NCI-H1048 (cell line): ENCODE results near the gene DALRD3.
"Not testable (repeated sequence)": the region's sequence is repeated elsewhere in the genome, so short reads cannot be mapped to it uniquely, and the experiment has no call there.

Source experiments
- DNase-seq: peaks from one replicate; lab custom pipeline; 2025; lab: John Stamatoyannopoulos, UW

The DALRD3 gene

GRCh38 chr3:49021813-49022687, 3.7 kb upstream of the DALRD3 start, which contains the start of gene NDUFAF3:
TSS of gene NDUFAF3 (plus strand) at chr3:49022121. CDS start at chr3:49022145, 24 bp downstream.
- DNase-seq, result peak; percentile 81

- DNase-seq, result peak; percentile 96
These were observed 2.9 kb upstream of the DALRD3 start for GRCh38 chr3:49021213-49021812.

GRCh38 chr3:49020330-49021212, 2.2 kb upstream of the DALRD3 start:
- DNase-seq, result no peak

- no peak for DNase-seq
These were observed 1.6 kb upstream of the DALRD3 start for GRCh38 chr3:49019941-49020329.

- DNase-seq, result no peak
These were observed 277 bp upstream of the DALRD3 start for GRCh38 chr3:49018707-49019006.

GRCh38 chr3:49017229-49017970, 980 bp downstream of the DALRD3 start:
- no peak for DNase-seq

GRCh38 chr3:49016414-49017228, 1.8 kb downstream of the DALRD3 start:
- DNase-seq, result no peak

- DNase-seq, result no peak
These were observed 2.6 kb downstream of the DALRD3 start for GRCh38 chr3:49015765-49016164.

- DNase-seq, result no peak
These were observed 3.3 kb downstream of the DALRD3 start for GRCh38 chr3:49015072-49015471.

GRCh38 chr3:49013738-49014660, 4.4 kb downstream of the DALRD3 start:
- no peak for DNase-seq

GRCh38 chr3:49013113-49013737, 5.2 kb downstream of the DALRD3 start:
- no peak for DNase-seq

GRCh38 chr3:49012441-49013017, 5.9 kb downstream of the DALRD3 start:
- no peak for DNase-seq

GRCh38 chr3:49009396-49009795, 9.0 kb downstream of the DALRD3 start:
- DNase-seq, result no peak

GRCh38 chr3:49008627-49009026, 9.8 kb downstream of the DALRD3 start:
- not testable (repeated sequence) for DNase-seq

GRCh38 chr3:49007771-49008528, 10.4 kb downstream of the DALRD3 start:
- DNase-seq, result peak; percentile 65

GRCh38 chr3:49007068-49007770, 11.2 kb downstream of the DALRD3 start, which contains the start of gene WDR6:
TSS of gene WDR6 (plus strand) at chr3:49007391. CDS start at chr3:49007432, 41 bp downstream.
- peak; percentile 95 for DNase-seq

- DNase-seq, result no peak
These were observed 11.8 kb downstream of the DALRD3 start for GRCh38 chr3:49006408-49007067.
